Midbrain (tissue), 1 donor: ENCODE measurements around the gene ULBP3.
"Not testable (repeated sequence)": the region's sequence is repeated elsewhere in the genome, so short reads cannot be mapped to it uniquely, and the experiment has no call there.

Experiments
- DNase-seq: peaks from one replicate; lab custom pipeline; 2025; lab: John Stamatoyannopoulos, UW

The ULBP3 gene

DNA sequence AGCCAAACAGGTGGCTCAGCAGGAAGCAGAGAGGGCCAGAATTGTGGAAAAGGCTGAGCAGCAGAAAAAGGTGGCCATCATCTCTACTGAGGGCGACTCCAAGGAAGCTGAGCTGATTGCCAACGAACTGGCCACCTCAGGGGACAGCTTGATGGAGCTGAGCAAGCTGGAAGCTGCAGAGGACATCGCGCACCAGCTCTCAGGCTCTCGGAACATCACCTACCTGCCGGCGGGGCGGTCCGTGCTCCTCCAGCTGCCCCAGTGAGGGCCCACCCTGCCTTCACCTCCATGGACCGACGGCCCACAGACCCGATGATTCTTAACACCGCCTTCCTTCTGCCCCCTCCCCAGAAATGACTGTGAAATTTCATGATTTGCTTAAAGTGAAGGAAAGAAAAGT lies 25.8 kb downstream of the ULBP3 start:
- DNase-seq, result no peak

GRCh38 chr6:150038202-150039062 lies 30.5 kb downstream of the ULBP3 start:
- DNase-seq, result no peak

DNA sequence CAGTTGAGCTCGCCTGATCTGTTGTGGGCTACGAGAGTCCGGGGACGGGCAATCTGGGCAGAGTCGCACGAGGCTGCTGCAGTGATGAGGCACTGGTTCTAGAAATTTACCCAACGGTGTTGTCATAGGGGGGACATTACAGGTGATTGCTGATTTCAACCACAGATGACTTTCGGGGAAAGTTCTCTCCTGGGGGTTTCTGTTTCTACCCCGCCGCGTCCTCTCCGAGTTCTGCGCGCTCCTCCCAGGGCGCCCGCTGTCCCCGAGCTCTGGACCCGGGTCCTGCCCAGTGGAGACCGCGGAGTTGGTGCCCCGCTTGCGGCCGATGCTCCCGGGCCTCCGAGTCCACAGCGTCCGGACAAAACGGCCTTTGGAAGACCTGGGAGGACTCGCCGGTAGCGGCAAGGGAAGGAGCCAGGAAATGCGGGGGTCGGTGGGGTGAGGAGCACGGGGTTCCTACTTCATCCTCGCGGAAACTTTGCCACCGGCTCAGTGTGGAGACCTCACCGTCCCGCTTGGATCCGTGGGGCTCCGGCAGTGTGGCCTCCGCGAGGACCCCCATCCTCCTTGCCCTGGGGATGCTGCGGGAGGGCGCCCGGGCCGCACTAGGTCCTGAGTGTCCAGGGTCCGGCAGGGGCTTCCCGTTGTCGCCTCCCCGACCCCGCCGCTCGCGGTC lies 31.3 kb downstream of the ULBP3 start:
- no peak for DNase-seq

DNA sequence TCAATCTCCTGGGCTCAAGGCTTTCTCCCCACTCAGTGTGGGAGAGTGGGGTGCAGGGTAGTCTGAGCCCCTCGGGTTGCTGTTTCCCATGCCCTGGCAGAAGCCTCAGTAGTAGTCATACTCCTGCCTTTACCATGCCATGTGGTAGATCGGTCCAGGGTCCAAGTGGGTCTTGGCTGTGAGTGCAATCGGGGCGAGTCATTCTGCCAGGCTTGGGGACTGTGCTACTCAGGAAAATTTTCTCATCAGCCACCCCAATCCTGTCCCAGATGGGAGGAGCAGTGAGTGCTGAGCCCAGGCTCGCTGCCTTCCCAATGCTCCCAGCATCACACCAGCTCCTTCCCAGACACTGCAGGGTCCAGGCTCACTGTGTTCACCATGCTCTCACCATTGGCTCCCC lies 32.8 kb downstream of the ULBP3 start:
- DNase-seq, result no peak

DNA sequence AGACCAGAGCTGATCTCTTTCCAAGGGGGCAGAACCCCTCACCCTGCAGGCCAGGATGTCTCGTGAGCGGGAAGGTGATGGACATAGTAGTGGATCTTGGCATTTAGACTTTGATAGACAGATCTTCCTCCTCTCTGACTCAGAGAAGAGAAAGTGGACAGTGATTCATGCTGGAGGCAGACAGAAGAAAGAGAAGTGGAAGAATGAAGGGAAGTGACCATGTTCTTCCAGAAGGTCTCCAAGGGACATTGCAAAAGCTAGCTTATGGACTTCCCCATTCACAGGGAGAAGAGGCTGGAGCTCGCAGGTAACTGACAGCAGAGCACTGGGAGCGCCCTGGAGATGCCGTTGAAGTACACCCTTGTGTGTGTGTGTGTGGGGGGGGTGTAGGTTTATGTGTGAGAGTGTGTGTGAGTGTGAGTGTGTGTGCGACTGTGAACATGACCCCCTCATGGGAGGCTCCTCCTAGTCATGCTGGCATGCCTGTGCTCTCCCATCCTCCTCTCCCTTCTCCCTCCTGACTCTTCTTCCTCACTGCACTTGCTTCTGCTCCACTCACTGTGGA lies 35.6 kb downstream of the ULBP3 start:
- DNase-seq, result no peak

DNA sequence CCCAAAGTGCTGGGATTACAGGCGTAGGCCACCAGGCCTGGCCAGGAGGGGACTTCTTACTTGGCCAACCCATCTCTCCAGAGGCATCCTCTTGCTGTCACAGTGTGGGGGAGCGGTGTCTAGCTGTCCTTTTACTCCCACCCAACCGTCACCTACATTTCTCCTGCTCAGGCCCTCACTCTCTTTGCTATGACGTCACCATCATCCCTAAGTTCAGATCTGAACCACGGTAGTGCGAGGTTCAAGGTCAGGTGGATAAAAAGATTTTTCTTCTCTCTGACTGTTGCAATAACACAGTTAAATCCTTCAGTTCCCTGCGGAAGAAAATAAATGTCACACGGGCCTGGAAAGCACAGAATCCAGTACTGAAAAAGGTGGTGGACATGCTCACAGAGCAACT lies 36.3 kb downstream of the ULBP3 start:
- DNase-seq, result no peak

- no peak for DNase-seq
Measured at GRCh38 chr6:150030611-150031010, 38.3 kb downstream of the ULBP3 start.

GRCh38 chr6:150029749-150030148 lies 39.2 kb downstream of the ULBP3 start:
- no peak for DNase-seq

DNA sequence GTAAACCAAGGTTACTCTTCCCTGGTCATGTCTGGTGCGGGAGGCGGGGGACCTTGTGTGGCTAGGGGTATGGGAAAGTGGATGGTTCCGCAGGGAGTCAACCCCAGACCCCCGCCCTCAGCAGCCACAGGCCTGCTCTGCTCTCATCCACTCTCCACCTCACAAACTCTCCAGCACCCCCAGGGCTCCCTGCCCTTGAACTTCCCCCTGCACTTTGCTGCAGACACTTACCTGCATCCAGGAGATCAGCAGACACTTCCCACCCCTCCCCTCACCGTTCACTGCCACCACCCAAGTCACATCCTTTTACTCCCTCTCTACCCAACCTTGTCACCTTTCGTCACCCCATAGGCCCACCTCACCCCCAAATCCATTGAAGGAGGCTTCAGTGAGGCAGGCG lies 39.6 kb downstream of the ULBP3 start:
- no peak for DNase-seq

- DNase-seq, result no peak
Measured at GRCh38 chr6:150028799-150029198, 40.1 kb downstream of the ULBP3 start.

- DNase-seq, result no peak
Measured at GRCh38 chr6:150027806-150028565, 40.9 kb downstream of the ULBP3 start.

DNA sequence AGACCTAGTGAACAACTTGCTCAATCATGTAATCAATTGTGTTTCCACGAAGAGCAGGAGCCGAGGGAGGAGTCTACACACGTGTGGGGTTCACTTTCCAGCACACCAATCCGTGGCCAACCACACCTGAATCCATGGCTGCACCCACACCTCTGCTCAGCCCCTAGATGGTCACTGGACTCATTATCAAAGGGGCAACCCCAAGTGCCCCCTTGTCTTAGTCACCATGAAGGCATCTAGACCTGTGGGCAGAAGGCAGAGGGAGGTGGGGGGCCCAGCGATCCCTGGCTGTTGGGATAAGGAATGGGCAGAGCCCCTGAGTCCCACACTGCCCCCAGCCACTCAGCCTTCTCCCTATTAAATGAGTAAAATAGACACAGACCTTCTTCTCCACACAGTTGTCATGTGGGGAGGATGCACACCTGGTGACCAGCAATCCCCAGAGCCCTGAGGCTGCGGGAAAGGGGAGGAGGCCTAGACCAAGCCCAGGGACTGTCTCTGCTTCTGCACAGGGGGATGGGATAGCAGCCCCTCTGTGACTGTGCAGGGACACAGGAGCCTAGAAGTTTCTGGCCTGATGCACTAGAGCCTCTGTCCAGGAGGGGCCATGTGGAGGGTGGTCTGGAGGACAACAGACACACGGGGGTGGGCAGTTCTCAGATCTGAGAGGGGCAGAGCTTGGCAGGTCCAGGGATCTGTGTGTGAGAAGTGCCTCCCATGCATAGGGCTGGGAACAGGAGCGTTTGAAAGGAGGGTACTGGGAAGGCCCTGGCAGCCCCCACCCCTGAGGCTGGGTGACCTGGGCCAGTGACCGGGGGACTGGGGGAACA lies 41.7 kb downstream of the ULBP3 start:
- no peak for DNase-seq

- DNase-seq, result no peak
Measured at GRCh38 chr6:150025201-150025917, 43.6 kb downstream of the ULBP3 start, which contains the start of gene RAET1L. RAET1L (minus strand) TSS chr6:150025532; CDS start chr6:150025471, 61 bp downstream.

DNA sequence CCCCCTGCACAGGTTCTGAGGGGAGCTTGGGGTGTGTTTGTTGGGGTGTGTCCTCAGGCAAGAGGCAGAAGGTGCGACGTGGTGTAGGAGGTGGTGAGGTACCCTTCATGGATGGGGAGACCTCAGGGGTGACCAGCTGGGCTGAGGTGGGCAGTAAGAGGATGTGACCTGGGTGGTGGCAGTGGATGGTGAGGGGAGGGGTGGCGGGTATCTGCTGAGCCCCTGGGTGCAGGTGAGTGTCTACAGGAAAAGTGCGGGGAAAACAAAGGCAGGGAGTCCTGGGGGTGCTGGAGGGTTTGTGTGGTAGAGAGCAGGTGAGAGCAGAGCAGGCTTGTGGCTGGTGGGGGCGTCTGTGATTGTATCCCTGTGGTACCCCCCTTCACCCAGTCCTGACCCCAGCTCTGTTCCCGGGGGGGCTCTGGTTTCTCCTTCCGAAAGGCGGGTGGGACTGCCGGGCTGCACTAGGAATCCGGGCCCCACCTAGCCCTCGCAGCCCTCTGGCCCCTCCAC lies 44.2 kb downstream of the ULBP3 start:
- no peak for DNase-seq

DNA sequence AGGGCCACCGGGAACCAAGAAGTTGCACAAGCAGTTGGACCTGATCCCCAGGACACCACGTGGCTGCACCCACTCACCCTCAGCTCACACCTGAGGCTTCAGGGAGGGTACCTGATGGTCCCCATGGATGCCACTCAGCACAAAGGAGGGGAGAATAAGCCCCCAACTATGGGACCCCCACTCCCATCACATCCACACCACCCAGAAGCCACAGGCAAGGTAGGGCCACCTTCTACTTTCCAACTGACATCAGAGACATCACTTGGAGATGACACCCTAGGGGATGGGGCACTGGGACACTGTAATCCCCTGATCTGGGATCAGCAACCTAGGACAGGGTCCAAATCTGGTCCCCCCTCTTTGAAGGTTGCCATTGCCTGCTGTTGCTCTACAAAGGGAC lies 44.9 kb downstream of the ULBP3 start:
- DNase-seq, result not testable (repeated sequence)

- DNase-seq, result not testable (repeated sequence)
Measured at GRCh38 chr6:150021870-150022269, 47.1 kb downstream of the ULBP3 start.

- DNase-seq, result no peak
Measured at GRCh38 chr6:150018846-150019580, 49.9 kb downstream of the ULBP3 start.

DNA sequence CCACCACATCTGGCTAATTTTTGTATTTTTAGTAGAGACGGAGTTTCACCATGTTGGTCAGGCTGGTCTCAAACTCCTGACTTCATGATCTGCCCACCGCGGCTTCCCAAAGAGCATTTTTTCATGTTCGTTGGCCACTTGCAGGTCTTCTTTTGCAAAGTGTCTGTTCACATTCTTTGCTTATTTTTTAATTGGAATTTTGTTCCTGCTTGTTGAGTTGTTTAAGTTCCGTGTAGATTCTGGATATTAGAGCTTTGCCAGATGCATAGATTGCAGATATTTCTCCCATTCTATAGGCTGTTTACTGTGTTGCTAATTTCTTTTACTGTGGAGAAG lies 51.8 kb downstream of the ULBP3 start:
- not testable (repeated sequence) for DNase-seq

DNA sequence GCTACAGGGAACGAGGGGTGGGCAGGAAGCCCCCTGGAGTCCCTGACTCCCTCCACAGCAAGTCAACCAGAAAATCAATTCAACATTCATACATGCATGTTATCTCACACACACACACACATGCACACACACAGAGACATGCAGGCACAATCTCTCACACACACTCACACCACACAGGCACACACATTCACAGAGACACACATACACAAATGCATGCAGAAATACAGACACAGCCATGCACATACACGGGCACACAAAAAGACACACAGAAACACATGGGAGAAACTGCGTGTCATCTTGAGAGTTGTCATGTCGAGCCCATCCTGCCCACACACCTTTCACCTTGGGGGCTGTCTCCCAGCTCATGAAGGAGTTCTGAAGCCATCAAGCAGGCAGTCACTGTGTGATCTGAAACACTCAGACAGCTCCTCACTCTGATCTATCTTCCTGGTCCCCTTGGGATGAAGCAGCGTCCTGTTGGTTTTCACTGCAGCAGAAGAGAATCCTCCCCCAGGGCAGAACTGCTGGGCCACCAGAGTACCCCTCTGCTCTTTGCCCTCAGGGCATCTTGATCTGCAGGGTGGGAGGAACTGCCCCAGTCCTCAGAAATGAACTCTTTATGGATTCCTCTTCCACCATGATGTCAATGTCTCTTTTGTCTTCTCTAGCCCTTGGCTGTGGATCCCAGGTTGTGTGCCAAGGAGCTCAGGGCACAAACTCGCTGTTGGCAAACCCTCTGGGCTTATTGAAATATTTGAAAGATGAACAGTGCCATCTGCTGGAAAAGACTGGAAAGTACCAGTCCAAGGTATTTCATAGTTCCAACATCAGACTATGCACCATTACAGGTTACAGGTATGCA lies 52.4 kb downstream of the ULBP3 start:
- peak; percentile 90 for DNase-seq
